Stimulated activated CD8-positive, alpha-beta memory T cell treated with anti-CD3 and anti-CD28 coated beads, Interleukin-7, amount 100 ng/mL, for 48 hours (primary cell): ENCODE data around the gene PRSS23.
A peak's percentile ranks its signal among the peaks of the same experiment; 100 is the strongest.

Experiments
- DNase-seq, 2 donors: peaks; one replicate each; pipeline ENCODE4 v3.0.0-alpha.2; 2020; ENCODE audit warnings: low read depth in 1 of 2; ENCODE audit errors: extremely low read depth in 1 of 2

PRSS23 gene

DNA sequence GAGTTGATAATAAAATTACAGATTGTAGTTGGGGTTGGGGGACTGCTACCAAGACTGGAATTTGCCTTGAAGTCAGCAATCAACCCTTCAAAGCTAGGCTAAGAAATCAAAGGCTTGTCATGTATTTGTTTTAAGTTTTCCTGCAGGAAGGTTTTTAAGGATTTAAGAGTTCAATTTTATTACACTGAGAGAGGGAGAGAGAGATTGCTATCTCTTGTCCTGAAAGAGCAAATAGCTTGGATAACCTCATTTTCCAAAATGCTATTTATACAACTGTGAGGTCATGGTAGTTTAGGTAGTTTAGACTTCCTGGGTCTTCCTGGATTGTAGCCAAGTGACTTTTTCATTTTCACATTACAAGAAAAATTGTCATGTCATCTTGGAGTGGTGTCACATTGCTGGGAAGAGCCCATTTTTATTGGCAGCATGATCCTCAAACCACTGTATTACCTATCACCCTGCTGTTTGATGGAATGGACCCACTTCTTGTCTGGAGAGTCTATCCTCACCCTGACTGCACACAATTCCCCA, 10.1 kb upstream of the PRSS23 start:
- DNase-seq, result no peak

DNA sequence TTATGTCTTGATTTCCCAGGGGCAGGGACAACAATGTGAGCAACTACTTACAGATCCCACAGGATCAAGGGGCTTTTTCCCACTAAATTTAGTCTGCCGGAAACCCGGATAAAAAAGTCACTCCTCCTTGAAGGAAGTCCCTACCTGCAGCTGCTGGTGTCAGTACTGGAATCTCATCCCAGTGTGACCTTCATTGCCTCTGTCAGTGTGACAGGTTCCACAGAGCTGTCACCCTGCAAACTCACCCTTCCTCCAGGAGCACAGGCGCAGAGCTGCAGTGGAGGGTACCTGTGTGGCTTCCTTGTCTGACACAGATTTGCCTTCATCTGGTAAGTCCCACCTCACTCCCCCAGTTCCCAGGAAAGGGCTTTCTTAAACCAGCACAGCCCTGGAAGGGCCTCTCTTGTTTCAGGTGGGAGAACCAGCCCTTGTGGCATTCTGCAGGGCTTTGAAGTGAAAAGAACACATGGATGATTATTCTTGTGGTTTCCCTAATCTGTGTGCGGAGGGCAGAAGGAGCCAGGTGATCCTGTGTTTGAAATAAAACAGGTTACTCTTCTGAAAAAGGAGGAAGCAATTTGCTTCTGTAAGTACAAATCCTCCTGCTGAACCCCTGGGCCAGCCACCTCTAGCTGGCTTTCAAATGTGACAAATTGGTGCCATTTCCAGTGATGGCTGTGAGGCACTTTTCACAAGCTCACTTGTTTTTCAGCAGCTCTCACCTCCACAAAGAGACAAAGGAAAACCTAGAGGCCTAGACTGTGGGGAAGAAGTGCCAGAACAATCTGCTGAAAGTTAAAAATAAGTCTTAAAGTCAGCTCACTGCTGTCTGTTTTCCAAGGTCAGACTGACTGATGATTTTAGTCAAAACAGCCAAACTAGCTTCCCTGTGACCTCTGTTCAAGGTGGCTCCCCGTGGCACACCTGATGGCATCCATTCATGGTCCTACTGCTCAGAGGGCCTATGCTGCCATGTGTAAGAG, 9.2 kb upstream of the PRSS23 start:
- no peak for DNase-seq

DNA sequence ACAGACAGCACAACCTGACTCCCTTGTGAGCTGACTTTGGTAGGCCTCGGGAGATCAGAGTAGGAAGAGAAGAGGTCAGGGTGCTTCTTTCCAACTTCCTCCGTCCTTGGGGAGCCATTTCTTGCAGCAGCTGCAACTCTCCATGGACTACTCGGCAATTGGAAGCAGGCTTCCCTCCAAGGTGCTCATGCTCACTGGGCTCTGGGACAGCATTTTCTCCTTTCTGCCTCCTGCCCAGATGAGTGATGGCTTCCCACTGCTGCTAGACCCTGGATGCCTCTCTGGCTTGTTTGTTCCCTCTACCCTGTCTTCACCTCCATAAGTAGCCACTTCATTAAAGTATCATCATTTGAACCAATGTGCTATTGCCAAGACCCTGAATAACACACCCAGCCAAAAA, 8.2 kb upstream of the PRSS23 start:
- DNase-seq, result no peak

DNA sequence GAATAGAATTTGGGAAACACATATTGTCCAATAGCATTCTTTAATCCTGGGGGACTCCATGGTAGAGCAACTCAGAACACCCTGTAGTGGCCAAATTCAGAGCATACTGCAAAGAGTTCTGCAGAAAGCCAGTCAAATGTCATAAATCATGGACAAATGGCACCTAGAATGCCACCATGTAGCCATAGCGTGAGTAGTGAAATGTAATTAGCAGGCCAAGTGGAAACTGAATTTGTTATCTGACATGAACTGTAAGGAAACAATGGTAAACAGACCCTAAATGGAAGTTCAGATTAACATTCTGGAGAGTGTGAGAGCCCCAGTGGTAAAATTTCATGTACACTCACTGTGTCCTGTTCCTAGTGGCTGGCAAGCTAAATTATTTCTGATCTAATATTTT, 7.0 kb upstream of the PRSS23 start:
- no peak for DNase-seq

DNA sequence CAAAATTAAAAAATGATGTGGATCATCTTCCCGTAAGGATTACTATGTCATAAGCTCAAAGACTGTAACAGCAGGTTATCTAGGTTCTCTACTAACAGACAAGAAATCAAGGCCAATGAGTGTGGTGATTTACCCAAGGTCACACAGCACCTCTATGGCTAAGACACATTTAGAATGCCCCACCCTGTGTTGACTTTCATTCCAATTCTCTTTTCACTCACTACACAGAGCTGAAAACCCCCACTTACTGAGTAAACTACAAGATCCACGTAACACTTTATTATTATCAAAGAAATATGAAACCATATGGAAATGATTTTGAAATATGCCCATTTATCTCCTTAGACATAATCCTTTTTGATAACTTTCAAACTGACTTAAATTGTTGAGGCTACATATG, 4.8 kb upstream of the PRSS23 start:
- no peak for DNase-seq

DNA sequence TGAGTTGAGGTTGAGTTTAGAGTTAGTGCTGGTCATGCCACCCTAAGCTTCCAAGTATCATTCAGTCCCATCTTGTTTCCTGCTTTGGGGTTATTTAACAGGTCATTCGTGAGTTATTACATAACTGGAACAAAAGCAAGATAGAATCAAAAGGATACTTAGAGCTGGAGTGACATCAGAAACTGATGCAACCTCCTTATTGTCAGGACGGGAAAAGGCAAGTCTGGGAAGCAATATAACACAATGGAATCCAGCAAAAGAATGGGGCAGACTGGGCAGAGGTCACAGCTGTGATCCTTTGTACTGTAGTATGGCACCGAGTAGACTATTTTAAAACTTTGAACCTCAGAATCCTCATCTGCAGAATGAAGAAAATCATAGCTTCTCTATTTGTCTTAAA, 4.4 kb upstream of the PRSS23 start:
- no peak for DNase-seq

DNA sequence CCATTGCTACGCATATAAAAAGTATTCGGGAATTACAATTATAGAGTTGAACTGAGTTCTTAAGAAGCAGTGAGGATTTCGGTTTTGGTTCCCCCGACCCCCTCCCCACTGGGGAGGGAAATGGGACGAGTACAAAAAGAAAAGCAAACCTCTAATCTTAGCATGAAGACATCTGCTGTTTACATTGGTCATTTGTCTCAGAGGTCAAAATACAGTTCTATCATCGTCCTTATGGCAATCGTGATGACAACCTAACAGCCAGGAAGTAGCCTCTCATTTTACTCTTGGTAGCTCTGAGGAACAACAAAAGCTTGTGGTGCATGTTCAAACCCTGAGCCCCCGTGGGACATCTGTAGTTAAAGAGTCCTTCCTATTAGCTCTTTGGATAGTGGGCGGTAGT, 3.2 kb upstream of the PRSS23 start:
- no peak for DNase-seq

DNA sequence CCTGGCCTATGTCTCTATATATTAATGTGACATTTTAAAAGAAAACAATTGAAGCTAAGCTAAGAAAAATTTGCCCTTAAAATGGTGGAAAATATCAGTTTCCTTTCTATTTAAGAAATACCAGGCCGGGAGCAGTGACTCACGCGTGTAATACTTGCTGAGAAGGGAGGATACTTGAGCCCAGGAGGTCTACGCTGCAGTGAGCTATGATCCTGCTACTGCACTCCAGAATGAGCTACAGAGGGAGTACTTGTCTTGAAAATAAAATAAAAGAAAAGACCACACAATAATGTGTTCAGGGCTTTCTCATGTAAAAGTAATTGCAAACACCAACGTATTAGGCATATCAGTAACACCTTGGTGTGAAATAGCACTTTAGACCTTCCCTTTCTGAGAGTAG, 1.4 kb upstream of the PRSS23 start:
- DNase-seq, result no peak

DNA sequence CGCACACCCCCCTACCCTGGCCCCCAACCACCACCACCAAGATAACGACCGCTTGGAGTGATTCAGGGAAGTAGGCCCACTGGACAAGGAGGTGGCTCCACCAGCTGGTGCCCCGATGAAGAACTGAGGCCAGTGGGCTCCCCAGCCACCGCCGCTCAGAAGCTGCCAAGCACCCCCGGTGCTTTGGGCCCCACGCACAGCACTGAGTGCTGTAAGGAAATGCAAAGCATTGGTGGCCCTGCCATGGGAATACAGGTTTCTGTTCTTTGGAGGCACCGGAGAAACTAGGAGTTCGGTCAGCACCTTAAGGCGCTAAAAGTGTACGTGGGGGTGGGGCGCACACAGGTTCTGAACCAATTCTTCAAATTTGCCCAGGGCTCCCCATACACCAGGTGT, 664 bp upstream of the PRSS23 start:
- DNase-seq, result no peak

DNA sequence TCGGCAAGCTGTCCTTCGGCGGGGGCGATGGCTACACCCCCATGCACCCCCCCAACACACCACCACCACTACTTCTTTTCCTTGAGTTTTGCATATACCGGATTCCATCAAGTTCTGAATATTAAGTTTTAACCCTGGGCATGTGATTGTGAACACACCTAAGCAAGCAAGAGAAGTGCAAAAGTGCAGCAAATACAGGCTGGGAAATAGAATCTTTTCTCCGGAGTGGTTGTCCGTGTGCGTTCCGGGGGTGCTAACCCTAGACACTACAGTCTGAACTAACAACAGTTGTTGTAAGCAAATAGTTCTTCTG, 574 bp downstream of the PRSS23 start:
- no peak for DNase-seq

DNA sequence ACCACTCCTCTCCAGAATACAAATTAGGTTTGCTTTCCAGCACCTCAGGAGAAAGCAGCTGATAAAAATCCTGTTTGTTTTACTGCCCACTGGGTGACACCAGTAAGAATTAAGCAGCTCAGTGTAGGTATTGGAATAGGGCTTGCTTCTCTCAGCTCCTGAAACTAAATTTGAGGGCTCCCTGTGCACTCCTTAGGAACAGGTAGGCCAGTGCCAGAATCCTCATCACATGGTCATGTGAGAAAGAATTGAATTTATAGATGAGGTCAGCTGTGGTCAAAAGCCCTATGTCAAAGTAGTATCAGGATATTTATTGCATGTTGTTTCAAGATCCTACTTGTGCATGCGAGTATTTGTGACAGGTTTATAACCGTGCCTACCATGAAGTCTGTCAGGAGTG, 1.0 kb downstream of the PRSS23 start:
- DNase-seq, result no peak

DNA sequence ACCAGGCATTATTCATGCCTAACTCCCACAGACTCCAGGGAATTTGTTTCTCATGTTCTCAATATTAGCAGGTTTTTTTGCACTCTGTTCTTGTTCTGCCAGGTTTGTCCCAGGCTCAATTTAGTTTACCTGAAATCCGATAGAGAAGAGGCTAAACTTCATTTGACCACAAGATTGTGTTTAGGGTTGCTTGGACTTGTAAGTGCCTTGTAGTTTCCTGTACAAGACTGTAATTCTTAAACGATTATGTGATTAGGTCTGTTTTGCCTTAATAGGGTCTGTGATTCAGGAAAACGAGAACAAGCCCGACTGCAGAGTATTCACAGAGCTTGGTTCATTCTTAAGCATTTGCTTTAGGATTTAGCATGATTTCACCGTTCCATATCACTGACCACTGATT, 1.8 kb downstream of the PRSS23 start:
- DNase-seq, result no peak

DNA sequence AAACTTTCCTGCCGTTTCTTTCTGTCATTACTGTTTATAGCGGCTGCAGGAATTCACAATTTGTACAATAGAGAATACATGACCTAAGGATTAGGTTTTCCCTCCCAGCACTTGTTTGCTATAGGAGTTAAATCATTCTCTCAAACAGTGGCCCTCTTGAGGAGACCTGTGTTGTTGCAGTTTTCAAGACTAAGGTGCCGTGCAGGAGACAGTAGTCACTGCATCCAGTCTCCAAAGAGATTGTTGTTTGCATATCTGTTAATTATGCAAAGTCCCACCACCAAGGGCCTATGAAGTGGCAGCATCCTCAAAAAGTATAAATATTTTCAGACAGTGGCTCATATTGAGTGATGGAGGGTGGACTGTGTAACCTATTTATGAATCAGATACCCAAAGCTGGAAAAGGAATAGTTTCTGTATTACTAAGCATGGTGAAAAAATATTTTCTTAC, 2.3 kb downstream of the PRSS23 start:
- DNase-seq, result no peak

DNA sequence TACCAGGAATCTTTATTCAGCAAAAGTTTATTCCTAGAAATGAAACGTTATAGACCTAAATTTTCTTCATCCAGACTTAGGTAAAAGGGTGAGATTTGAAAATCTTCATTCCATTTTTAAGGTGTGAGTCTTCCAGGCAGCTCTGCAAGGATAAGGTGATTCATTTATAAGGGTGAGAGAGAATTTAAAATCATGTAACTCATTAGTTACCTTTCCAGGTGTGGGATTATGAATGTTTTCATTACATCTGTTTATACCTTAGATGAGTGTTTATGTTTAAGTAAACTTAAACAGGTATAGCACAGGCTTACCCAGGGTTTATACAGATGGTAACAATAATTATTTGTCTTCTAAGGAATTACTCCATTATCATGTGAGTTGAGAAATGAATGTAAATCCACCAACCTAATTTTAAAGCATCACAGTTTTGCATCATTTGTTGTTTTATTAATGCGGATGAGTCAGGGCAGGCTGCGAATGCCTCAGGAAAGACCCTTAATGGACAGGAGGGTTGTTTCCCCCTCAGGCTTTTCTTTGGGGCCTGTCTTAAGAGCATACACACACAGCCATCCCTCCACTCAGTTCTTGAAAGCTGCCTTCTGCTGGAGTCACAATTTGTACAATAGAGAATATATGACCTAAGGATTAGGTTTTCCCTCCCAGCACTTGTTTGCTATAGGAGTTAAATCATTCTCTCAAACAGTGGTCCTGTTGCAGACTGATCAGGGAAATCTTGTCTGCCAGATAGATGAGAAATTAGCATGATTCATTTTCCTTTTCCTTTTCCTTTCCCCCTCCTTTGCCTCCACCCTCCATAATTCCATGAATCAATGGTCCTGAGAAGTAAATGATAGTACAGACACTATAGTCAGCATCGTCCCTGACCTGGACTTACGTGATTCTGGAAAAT, 3.0 kb downstream of the PRSS23 start:
- no peak for DNase-seq

DNA sequence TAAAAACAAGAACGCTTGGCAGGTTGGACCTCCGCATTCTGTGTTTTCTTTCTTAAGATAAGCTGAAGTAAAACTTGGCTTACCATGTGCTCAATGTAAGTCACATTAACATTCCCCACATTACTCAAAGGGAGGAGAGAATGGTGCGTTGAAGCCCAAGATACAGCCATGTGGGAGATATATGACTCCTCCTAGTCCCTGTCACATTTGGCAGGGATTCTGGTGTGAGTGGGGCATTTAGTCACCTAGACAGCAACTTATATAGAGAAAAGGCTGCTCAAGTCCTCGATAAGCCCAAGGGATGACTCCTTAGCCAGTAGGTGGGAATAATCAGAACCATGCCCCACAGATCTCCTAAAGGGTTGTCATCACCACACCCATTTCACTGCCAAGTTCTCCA, 4.6 kb downstream of the PRSS23 start:
- DNase-seq, result no peak

DNA sequence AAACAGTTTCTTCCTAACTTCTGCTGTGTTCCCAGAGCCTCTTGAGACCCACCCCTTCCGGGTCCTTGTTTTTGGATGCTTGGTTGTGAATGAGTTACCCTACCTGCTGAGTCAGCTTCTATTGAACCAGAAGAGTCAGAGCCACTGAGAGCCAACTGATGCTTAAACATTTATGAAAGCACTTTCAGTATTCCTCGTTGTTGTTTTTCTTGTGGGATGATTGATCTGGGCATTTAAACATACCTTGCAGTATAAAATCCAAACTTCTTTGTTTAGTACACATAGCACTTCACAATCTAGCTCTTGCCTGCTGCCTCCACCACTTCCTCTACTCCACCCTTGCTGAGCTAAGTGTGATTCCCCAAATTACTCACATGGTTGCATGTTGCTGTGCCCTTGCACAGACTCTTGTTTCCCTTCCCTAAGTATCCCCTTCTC, 5.5 kb downstream of the PRSS23 start:
- DNase-seq, result peak in 1 of 2 donors; percentile 29

DNA sequence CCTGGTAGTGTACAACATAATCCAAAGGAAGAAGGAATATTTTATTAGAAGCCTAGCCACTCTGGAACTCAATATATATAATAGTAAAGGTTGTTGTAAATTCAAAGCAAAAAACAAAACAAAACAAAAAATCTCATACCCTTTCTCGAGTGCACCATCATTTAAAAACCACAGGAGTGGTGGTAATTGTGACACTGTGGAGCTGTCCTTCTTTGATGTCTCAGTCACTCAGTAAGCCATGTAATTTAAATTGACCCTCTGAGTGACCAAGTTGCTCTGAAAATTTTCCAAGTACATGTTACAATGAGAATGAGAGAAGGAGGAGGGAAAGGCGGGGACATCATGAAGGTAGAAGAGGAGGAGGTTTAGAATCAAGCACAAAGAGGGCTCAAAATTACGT, 6.6 kb downstream of the PRSS23 start:
- DNase-seq, result no peak

DNA sequence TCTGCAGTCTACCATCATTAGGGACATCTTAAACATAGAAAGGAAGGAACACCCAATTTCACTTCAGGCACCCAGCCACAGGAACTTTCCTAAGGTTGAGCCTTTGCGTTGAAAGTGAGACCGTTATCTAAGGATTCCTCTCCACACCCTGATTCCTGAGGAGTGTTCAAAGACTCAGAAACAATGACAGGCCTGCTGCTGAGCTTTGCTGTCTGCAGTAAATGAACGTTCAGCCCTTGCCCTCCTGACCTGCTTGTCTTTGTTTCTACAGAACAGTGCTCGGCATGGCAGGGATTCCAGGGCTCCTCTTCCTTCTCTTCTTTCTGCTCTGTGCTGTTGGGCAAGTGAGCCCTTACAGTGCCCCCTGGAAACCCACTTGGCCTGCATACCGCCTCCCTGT, 7.0 kb downstream of the PRSS23 start:
- no peak for DNase-seq

DNA sequence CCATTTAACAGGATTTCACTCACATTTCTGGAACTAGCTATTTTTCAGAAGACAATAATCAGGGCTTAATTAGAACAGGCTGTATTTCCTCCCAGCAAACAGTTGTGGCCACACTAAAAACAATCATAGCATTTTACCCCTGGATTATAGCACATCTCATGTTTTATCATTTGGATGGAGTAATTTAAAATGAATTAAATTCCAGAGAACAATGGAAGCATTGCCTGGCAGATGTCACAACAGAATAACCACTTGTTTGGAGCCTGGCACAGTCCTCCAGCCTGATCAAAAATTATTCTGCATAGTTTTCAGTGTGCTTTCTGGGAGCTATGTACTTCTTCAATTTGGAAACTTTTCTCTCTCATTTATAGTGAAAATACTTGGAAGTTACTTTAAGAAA, 9.2 kb downstream of the PRSS23 start:
- DNase-seq, result no peak

DNA sequence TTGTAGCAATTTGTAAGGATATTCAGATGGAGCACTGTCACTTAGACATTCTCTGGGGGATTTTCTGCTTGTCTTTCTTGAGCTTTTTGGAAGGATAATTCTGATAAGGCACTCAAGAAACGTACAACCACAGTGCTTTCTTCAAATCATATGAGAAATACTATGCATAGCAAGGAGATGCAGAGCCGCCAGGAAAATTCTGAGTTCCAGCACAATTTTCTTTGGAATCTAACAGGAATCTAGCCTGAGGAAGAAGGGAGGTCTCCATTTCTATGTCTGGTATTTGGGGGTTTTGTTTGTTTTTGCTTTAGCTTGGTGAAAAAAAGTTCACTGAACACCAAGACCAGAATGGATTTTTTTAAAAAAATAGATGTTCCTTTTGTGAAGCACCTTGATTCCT, 9.9 kb downstream of the PRSS23 start:
- no peak for DNase-seq

DNA sequence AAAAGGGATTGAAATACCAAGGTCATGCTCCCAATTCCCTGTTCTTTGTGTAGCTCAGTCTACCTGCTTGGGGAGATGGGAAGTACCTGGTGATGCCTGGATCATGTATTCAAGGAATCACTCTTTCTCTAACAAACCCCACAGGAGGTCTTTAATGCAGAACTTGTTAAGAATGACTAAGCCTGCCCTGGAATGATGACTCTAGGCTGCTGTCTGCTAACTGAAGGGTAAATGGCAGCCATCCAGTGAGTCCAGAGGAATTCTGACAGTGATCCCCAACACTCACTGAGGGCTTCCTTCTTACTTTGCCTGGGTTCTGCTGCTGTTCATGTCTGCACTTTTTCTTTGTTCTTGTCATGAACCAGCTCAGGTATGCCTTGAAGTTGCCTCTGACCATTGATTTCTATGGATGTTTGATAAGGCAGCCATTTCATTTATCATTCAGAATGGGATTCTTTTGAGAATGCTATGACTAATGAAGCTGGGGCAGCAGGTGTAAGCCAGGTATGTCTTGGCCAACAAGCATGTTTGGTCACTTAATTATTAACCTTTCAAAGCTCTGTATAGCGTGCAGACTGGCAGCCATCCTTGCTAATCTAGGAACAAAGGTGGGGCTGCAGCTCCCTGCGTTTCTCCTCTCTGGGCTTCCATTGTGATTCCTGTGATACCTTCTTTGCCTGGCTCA, 11.4 kb downstream of the PRSS23 start:
- DNase-seq, result no peak
